Immature natural killer cell (primary cell): ENCODE data around the gene CSRNP2. TPM values are rescaled to one million over a fixed set of nuclear protein-coding genes. Genes with fewer than 3 reads are reported as not detected.
"Not testable (repeated sequence)": the region's sequence is repeated elsewhere in the genome, so short reads cannot be mapped to it uniquely, and the experiment has no call there.

Experiments used
- DNase-seq, 3 donors: peaks; one replicate each; pipeline ENCODE4 v3.0.0; 2022; ENCODE audit warnings: mixed read lengths in 1 of 3
- H3K27ac Mint-ChIP-seq, 6 donors: one replicate each; pipeline ENCODE4 v1.8.0; 2020; ENCODE audit warnings: mixed read lengths in 6 of 6, mild to moderate bottlenecking in 5 of 6, inconsistent platforms in 4 of 6, moderate library complexity in 3 of 6
- H3K27me3 Mint-ChIP-seq, 3 donors: one replicate each; pipeline ENCODE4 v1.8.0; 2020 to 2021; ENCODE audit warnings: low read depth in 3 of 3, mild to moderate bottlenecking in 3 of 3, mixed read lengths in 3 of 3, moderate library complexity in 3 of 3, inconsistent platforms in 1 of 3
- H3K36me3 Mint-ChIP-seq, 3 donors: one replicate each; pipeline ENCODE4 v1.8.0; 2020; ENCODE audit warnings: mixed read lengths in 3 of 3, inconsistent platforms in 2 of 3, mild to moderate bottlenecking in 2 of 3
- H3K4me1 Mint-ChIP-seq, 2 donors: one replicate each; pipeline ENCODE4 v1.8.0; 2020; ENCODE audit warnings: inconsistent platforms in 2 of 2, mild to moderate bottlenecking in 2 of 2, mixed read lengths in 2 of 2, moderate library complexity in 1 of 2
- H3K4me3 Mint-ChIP-seq, 5 donors: one replicate each; pipeline ENCODE4 v1.8.0; 2020; ENCODE audit warnings: mild to moderate bottlenecking in 5 of 5, mixed read lengths in 5 of 5, inconsistent platforms in 3 of 5, moderate library complexity in 3 of 5
- H3K9me3 Mint-ChIP-seq, 6 donors: one replicate each; pipeline ENCODE4 v1.8.0; 2020; ENCODE audit warnings: mild to moderate bottlenecking in 6 of 6, mixed read lengths in 6 of 6, inconsistent platforms in 4 of 6, moderate library complexity in 3 of 6
- polyA plus RNA-seq, 3 donors: library from polyadenylated mRNA; unstranded; fragments of 300-500 nt; fragmentation: Illumina TruSeq; gene quantifications; one replicate each; pipeline ENCODE4 v1.2.3, GENCODE V29; 2021

CSRNP2 gene
- polyA plus RNA-seq, 3 donors from 2014 or later, result 0.90 to 7.9 (median 7.2) TPM

- Mint-ChIP-seq H3K36me3 (no peaks in the 10 kb centered on the region), H3K27ac (peak overlapping the region in 1 of 6 donors; percentile 41), H3K27me3 (peaks cover 0 to 1% (median 0%) of the 10 kb centered on the region in 3 donors), H3K9me3 (no peaks in the 10 kb centered on the region), H3K4me3 (no peak overlapping the region), H3K4me1 (peaks cover 23 to 36% of the 10 kb centered on the region in 2 donors)
- no peak for DNase-seq
Measured at GRCh38 chr12:51017452-51017851, 65.9 kb downstream of the CSRNP2 start.

- H3K4me3 Mint-ChIP-seq, H3K36me3 Mint-ChIP-seq, H3K27me3 Mint-ChIP-seq, DNase-seq, H3K9me3 Mint-ChIP-seq, H3K27ac Mint-ChIP-seq: not testable (repeated sequence)
- peaks cover 8 to 21% of the 10 kb centered on the region in 2 donors for H3K4me1 Mint-ChIP-seq
Measured at GRCh38 chr12:51014467-51014866, 68.9 kb downstream of the CSRNP2 start.

GRCh38 chr12:51013441-51013840, 70.0 kb downstream of the CSRNP2 start:
- DNase-seq, result no peak
- Mint-ChIP-seq H3K36me3 (no peaks in the 10 kb centered on the region), H3K27ac (no peak overlapping the region), H3K4me1 (peaks cover 16 to 26% of the 10 kb centered on the region in 2 donors), H3K4me3 (no peak overlapping the region), H3K9me3 (no peaks in the 10 kb centered on the region), H3K27me3 (no peaks in the 10 kb centered on the region)

GRCh38 chr12:51012570-51013236, 70.7 kb downstream of the CSRNP2 start:
- H3K9me3 Mint-ChIP-seq, result no peaks in the 10 kb centered on the region
- H3K27ac Mint-ChIP-seq, result no peak overlapping the region
- H3K4me1 Mint-ChIP-seq, result peaks cover 15 to 26% of the 10 kb centered on the region in 2 donors
- no peak overlapping the region for H3K4me3 Mint-ChIP-seq
- no peaks in the 10 kb centered on the region for H3K36me3 Mint-ChIP-seq
- DNase-seq, result no peak
- no peaks in the 10 kb centered on the region for H3K27me3 Mint-ChIP-seq

- H3K4me3 Mint-ChIP-seq, result no peak overlapping the region
- DNase-seq, result no peak
- no peak overlapping the region for H3K27ac Mint-ChIP-seq
- peaks cover 11 to 26% of the 10 kb centered on the region in 2 donors for H3K4me1 Mint-ChIP-seq
- H3K36me3 Mint-ChIP-seq, result peaks cover 0 to 2% (median 0%) of the 10 kb centered on the region in 3 donors
- H3K27me3 Mint-ChIP-seq, result no peaks in the 10 kb centered on the region
- no peaks in the 10 kb centered on the region for H3K9me3 Mint-ChIP-seq
Measured at GRCh38 chr12:51011955-51012354, 71.4 kb downstream of the CSRNP2 start.

Other genes with a start within 250 kb of the CSRNP2 start
- gene TMPRSS12, start 240.7 kb downstream of the CSRNP2 start, polyA plus RNA-seq, result not detected
- not detected for gene HIGD1C, start 131.1 kb downstream of the CSRNP2 start, polyA plus RNA-seq
- gene SLC11A2, start 57.2 kb downstream of the CSRNP2 start, polyA plus RNA-seq, result 10 to 100 TPM in 2 of 3 donors, 1 to 10 TPM in 1; 9.7 to 14.8 (median 11.2) TPM
- gene LETMD1, start 35.3 kb downstream of the CSRNP2 start, polyA plus RNA-seq, result 10 to 100 TPM; 14.9 to 40.4 (median 17.7) TPM
- gene TFCP2, start 89.5 kb upstream of the CSRNP2 start, polyA plus RNA-seq, result 10 to 100 TPM; 10.1 to 16.6 (median 11.7) TPM
- 1 to 10 TPM in 1 of 3 donors, under 1 TPM in 2; 0.78 to 1.8 (median 0.86) TPM for gene POU6F1, start 134.5 kb upstream of the CSRNP2 start, polyA plus RNA-seq
- 1,000 to 10,000 TPM; 1,137 to 2,830 (median 1,368) TPM for gene DAZAP2, start 155.2 kb upstream of the CSRNP2 start, polyA plus RNA-seq
- gene SMAGP, start 186.8 kb upstream of the CSRNP2 start, polyA plus RNA-seq, result 10 to 100 TPM; 26.7 to 41.9 (median 34.6) TPM
- gene BIN2, start 240.6 kb upstream of the CSRNP2 start, polyA plus RNA-seq, result 100 to 1,000 TPM; 353 to 582 (median 359) TPM